ENCODE data around the gene ASB15.
"Not testable (repeated sequence)": the region's sequence is repeated elsewhere in the genome, so short reads cannot be mapped to it uniquely, and the experiment has no call there.

Gene ASB15

GRCh38 chr7:123598657-123599056 is 3.0 kb upstream of the ASB15 start:
- no peak for DNase-seq (ENCODE audit: low read depth, low spot score)

GRCh38 chr7:123599766-123600165 is 1.9 kb upstream of the ASB15 start:
- no peak for DNase-seq (ENCODE audit: low read depth, low spot score)

DNA sequence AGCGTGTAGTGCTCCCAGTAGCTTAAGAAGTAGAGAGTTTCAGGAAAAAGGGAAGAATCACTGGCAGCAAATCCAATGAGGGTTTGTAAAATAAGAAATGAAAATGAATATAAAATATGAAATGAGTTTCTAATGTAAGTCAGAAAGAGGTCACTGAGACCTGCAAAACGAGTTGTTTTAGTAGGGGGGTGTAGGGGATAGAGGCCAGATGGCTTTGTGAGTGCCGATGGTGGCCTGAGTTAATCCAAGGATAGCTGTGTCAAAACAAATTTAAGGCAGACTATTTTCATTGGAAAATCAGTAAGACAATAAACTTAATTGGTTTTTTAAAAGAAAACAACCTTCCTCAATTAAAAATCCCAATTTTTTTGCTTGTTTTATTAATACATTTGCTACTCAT is 745 bp upstream of the ASB15 start:
- no peak for DNase-seq (ENCODE audit: low read depth, low spot score)

DNA sequence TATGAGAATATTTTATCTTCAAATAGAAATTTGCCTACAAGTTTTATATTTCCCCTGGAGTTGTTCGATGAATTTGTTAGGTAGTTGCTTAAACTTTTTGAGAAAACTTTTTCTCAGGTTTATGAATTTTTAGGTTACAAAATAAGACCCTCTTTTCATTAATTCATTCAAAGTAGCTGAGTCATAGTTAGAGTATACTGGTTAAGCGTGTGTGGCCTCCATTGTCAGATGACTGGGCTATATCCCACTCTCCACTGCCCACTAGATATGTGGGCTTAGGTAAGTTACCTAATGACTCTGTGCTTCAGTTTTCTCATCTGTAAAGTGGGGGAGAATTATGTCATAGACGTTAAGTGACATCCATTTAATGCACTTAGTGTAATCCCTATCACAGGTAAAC is 1.0 kb downstream of the ASB15 start:
- DNase-seq (ENCODE audit: low read depth, low spot score) = no peak

GRCh38 chr7:123604739-123605138 is 3.1 kb downstream of the ASB15 start:
- DNase-seq (ENCODE audit: low read depth, low spot score) = no peak

DNA sequence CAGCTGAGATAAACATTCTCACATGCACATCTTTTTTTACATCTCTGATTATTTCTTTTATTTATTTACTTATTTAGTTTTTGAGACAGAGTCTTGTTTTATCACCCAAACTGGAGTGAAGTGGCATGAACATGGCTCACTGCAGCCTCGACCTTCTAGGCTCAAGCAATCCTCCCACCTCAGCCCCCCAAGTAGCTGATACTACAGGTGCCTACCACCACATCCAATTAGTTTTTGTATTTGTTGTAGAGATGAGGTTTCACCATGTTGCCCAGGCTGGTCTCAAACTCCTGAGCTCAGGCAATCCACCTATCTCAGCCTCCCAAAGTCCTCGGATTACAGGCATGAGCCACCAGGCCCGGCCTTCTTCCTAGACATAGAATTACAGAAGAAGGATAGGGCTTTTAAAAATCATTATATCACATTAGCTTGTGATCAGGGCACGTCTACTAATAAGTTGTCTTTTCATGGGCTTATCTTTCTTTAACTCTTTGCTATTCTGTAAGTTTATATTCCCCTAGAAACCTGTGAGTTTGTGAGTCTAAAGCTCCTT is 5.9 kb downstream of the ASB15 start:
- DNase-seq (ENCODE audit: low read depth, low spot score) = no peak

- no peak for DNase-seq (ENCODE audit: low read depth, low spot score)
Measured at GRCh38 chr7:123608991-123609882, 7.6 kb downstream of the ASB15 start.

DNA sequence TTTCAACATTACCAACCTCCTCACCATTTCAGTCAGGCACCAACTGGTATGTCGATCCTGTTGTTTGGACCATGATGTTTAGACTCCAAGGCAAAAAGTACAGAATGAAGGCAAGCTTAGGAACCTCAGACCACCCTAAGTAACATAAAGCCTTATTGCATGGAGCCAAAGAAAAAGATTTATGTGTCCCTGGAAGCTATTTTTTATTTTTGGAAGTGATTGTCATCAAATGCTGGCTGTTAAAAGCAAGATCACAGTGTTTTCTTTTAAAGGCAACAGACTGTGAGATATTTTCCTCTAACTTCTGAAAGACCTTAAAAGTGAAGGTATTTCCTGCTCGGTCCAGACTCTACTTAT is 8.2 kb downstream of the ASB15 start:
- no peak for DNase-seq (ENCODE audit: low read depth, low spot score)

DNA sequence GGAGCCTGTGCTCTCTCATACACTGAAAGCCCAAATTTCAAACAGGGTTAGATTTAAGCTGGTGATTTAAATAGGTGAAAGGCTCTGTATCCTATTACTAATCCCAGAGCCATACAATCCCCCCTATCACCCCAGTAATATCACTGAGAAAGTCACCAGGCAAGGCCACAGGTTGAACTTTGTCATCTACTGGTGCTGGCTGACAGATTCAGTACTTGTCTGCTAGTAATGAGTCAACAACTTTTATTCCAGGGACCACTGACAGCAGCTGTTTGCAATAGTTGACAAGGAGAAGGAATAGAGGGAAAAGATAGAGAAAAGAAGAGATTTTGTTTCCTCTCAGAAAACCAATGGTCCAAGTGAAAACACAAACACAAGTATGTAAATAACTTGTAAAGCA is 10.4 kb downstream of the ASB15 start:
- DNase-seq (ENCODE audit: low read depth, low spot score) = no peak

DNA sequence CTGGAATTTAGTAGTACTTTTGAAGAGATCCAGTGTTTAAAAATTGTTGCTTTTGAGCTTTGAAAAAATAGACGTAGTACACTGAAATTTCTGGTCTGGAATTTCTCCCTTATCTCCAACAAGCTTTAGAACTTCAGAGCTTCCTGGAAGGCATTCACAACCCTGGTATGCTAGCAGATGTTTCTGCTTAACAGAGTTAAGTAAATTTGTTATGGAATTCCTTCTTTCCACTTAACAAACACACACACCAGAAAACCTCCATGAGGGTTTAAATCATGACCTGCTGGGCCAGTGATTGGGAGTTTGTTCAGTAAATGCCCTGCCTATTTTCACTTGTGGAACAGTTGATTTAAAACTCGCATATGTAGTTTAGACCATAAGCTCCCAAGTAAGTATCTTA is 13.7 kb downstream of the ASB15 start:
- DNase-seq (ENCODE audit: low read depth, low spot score) = no peak

GRCh38 chr7:123616223-123616622 is 14.6 kb downstream of the ASB15 start:
- DNase-seq (ENCODE audit: low read depth, low spot score) = no peak

DNA sequence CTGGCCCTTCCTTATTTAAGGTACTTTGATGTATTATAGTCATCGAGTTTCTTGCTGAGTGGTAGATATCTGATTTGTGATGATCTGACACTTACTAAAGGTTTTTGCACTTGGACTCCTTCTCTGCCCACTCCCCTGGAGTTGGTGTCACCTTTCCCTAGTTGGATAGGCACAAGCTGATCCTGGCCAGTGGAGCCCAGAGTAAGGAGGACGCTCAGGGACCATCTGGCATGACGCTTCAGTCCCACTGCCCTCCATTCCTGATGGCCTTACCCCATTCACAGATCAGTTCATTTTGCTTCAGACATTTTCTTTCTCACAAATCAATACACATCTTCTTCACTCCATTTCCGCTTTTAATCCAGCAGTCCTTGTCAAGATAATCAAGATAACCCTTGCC is 20.1 kb downstream of the ASB15 start:
- DNase-seq (ENCODE audit: low read depth, low spot score) = no peak

GRCh38 chr7:123622660-123623386 is 21.2 kb downstream of the ASB15 start:
- DNase-seq (ENCODE audit: low read depth, low spot score) = no peak

DNA sequence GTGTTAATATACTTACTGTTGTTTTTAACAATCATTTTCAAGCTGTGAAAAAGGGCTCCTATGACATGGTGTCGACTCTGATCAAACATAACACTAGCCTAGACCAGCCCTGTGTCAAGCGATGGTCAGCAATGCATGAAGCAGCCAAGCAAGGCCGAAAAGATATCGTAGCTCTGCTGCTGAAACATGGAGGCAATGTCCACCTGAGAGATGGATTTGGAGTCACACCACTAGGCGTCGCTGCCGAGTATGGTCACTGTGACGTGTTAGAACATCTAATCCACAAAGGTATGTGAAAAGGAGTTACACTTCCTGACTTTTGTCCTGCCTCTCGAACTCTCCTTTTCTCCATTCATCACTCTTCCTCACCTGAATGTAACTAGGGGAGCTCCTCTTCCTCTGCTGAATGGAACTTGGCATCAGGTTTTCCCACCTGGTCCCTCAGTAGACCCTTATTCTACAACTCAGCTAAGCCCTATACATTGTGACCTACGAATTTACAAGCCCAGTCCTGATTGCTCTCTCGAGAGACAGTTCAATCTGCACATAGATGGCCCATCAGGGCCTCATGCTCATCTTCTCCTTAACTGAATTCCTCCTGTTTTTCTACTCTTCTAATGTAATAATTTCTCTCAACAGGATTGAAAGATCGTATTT is 23.0 kb downstream of the ASB15 start:
- DNase-seq (ENCODE audit: low read depth, low spot score) = peak; percentile 1

- no peak for DNase-seq (ENCODE audit: low read depth, low spot score)
Measured at GRCh38 chr7:123625254-123625653, 23.6 kb downstream of the ASB15 start.

DNA sequence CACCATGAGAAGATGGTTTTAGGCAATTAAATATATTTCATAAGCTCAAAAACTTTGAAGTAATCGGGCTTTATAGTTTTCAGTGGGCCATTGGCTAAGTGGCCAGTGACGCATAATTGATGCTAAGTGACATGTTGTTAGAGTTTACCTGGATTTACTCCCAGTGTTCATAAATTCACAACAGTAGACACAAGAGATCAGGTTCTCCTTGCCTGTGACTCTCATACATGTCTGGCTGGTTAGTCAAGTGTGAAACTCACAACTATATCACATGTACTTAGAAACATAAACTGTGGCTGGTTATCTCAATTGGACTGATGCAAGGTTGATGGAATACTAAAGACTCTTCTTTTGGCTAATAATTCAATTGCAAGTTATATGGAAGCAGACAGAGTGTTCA is 26.2 kb downstream of the ASB15 start:
- no peak for DNase-seq (ENCODE audit: low read depth, low spot score)

- DNase-seq (ENCODE audit: low read depth, low spot score) = no peak
Measured at GRCh38 chr7:123628829-123629228, 27.2 kb downstream of the ASB15 start.

GRCh38 chr7:123629281-123629680 is 27.7 kb downstream of the ASB15 start:
- no peak for DNase-seq (ENCODE audit: low read depth, low spot score)

DNA sequence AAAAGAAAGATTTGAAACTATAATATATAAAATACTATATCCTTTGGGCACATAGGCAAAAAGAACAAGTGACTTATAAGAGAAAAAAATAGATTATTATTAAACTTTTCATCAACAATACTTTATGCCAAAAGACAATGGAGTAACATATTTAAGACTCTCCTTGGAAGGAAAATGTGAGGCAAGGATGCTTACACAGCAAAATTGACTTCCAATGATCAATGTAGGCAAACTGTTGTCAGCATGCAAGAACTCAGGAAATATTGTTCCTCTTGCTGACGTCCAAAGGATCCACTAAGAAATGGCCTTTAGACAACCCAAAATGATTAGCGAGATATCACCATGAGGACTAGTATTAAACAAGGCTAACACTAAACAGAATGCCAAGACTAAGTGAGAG is 31.2 kb downstream of the ASB15 start:
- no peak for DNase-seq (ENCODE audit: low read depth, low spot score)

GRCh38 chr7:123633553-123633952 is 31.9 kb downstream of the ASB15 start:
- no peak for DNase-seq (ENCODE audit: low read depth, low spot score)

DNA sequence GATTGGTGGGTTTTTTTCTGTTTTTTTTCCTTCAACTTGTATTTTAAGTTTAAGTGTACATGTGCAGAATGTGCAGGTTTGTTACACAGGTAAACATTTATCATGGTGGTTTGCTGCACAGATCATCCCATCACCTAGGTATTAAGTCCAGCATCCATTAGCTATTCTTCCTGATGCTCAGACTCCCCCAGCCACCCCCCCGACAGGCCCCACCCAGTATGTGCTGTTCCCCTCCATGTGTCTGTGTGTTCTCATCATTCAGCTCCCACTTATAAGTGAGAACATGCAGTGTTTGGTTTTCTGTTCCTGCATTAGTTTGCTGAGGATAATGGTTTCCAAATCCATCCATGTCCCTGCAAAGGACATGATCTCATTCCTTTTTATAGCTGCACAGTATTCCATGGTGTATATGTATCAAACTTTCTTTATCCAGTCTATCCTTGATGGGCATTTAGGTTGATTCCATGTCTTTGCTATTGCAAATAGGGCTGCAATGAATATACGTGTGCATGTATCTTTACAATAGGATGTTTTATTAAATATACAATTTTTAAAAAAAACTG is 32.5 kb downstream of the ASB15 start:
- not testable (repeated sequence) for DNase-seq (ENCODE audit: low read depth, low spot score)

Measured in activated naive CD8-positive, alpha-beta T cell treated with anti-CD3 and anti-CD28 coated beads, Interleukin-2, amount 50 U/mL, for 16 hours (primary cell).